IPS DF 6.9 (cell line): ENCODE data around the gene DNAH12.

Source experiments
- DNase-seq: peaks from one replicate; pipeline ENCODE4 v3.0.0-alpha.2; 2013; ENCODE audit warnings: low read depth, low spot score
- H3K27ac ChIP-seq: one replicate; pipeline ENCODE4 v1.5.1; 2013; ENCODE audit warnings: low read length, control low read depth
- H3K27me3 ChIP-seq: 2 replicates; pipeline ENCODE4 v1.6.1; 2013; ENCODE audit warnings: mild to moderate bottlenecking, low read length; ENCODE audit not compliant: control insufficient read depth, insufficient read depth
- H3K36me3 ChIP-seq: 2 replicates; pipeline ENCODE4 v1.6.1; 2013; ENCODE audit warnings: low read length; ENCODE audit not compliant: control insufficient read depth, insufficient read depth
- H3K4me1 ChIP-seq: 2 replicates; pipeline ENCODE4 v1.6.1; 2013; ENCODE audit warnings: low read length; ENCODE audit not compliant: control insufficient read depth, insufficient read depth
- H3K4me3 ChIP-seq: 2 replicates; pipeline ENCODE4 v1.5.1; 2013; ENCODE audit warnings: mild to moderate bottlenecking, low read length
- H3K9me3 ChIP-seq: 2 replicates; pipeline ENCODE4 v1.6.1; 2013; ENCODE audit warnings: low read length, inconsistent platforms; ENCODE audit not compliant: control insufficient read depth, insufficient read depth
- WGBS: extraction: QIAGEN DNeasy Blood & Tissue Kit; methylation state at CpG from one replicate; pipeline ENCODE4 v1.1.7; 2013; ENCODE audit warnings: mixed read lengths, missing lambda C conversion rate; ENCODE audit not compliant: insufficient read length, insufficient coverage; 5-methylcytosine and 5-hydroxymethylcytosine counted together

DNAH12 gene

GRCh38 chr3:57409471-57409870 is 134.7 kb downstream of the DNAH12 start:
- Histone ChIP-seq H3K36me3 (no peaks in the 10 kb centered on the region), H3K27me3 (no peaks in the 10 kb centered on the region), H3K9me3 (no peaks in the 10 kb centered on the region), H3K27ac (no peak overlapping the region), H3K4me3 (no peak overlapping the region), H3K4me1 (no peaks in the 10 kb centered on the region)
- no CpG with 5 or more reads among the region's 2 CpGs for WGBS
- no peak for DNase-seq

- Histone ChIP-seq H3K36me3 (no peaks in the 10 kb centered on the region), H3K4me1 (no peaks in the 10 kb centered on the region), H3K4me3 (no peak overlapping the region), H3K9me3 (no peaks in the 10 kb centered on the region), H3K27me3 (no peaks in the 10 kb centered on the region), H3K27ac (no peak overlapping the region)
- WGBS, result no CpG with 5 or more reads among the region's 5 CpGs
- no peak for DNase-seq
Measured at GRCh38 chr3:57402675-57403074, 141.5 kb downstream of the DNAH12 start.

- Histone ChIP-seq H3K4me1 (no peaks in the 10 kb centered on the region), H3K4me3 (no peak overlapping the region), H3K36me3 (no peaks in the 10 kb centered on the region), H3K27me3 (no peaks in the 10 kb centered on the region), H3K9me3 (no peaks in the 10 kb centered on the region), H3K27ac (no peak overlapping the region)
- DNase-seq, result peak; percentile 27
- no CpG with 5 or more reads among the region's 3 CpGs for WGBS
Measured at GRCh38 chr3:57397175-57398026, 146.7 kb downstream of the DNAH12 start.

GRCh38 chr3:57393977-57394376 is 150.2 kb downstream of the DNAH12 start:
- H3K9me3 ChIP-seq, result no peaks in the 10 kb centered on the region
- no peak overlapping the region for H3K4me3 ChIP-seq
- no CpG with 5 or more reads among the region's 3 CpGs for WGBS
- no peaks in the 10 kb centered on the region for H3K27me3 ChIP-seq
- H3K36me3 ChIP-seq, result no peaks in the 10 kb centered on the region
- H3K27ac ChIP-seq, result no peak overlapping the region
- no peaks in the 10 kb centered on the region for H3K4me1 ChIP-seq
- no peak for DNase-seq

- no peak overlapping the region for H3K4me3 ChIP-seq
- no peaks in the 10 kb centered on the region for H3K4me1 ChIP-seq
- no peak for DNase-seq
- H3K27ac ChIP-seq, result no peak overlapping the region
- no peaks in the 10 kb centered on the region for H3K27me3 ChIP-seq
- H3K9me3 ChIP-seq, result no peaks in the 10 kb centered on the region
- H3K36me3 ChIP-seq, result no peaks in the 10 kb centered on the region
- WGBS, result no CpG with 5 or more reads among the region's 5 CpGs
Measured at GRCh38 chr3:57391767-57392166, 152.4 kb downstream of the DNAH12 start.

GRCh38 chr3:57389271-57389670 is 154.9 kb downstream of the DNAH12 start:
- Histone ChIP-seq H3K4me3 (no peak overlapping the region), H3K36me3 (no peaks in the 10 kb centered on the region), H3K27ac (no peak overlapping the region), H3K9me3 (no peaks in the 10 kb centered on the region), H3K27me3 (no peaks in the 10 kb centered on the region), H3K4me1 (no peaks in the 10 kb centered on the region)
- DNase-seq, result no peak
- WGBS, result no CpG with 5 or more reads among the region's 2 CpGs

GRCh38 chr3:57386307-57386706 is 157.8 kb downstream of the DNAH12 start:
- no CpG with 5 or more reads among the region's 4 CpGs for WGBS
- H3K4me3 ChIP-seq, result no peak overlapping the region

GRCh38 chr3:57385498-57385897 is 158.6 kb downstream of the DNAH12 start:
- H3K4me3 ChIP-seq, result no peak overlapping the region

More at GRCh38 chr3:57386307-57386706, 157.8 kb downstream of the DNAH12 start:
- Histone ChIP-seq H3K27ac (no peak overlapping the region), H3K9me3 (no peaks in the 10 kb centered on the region), H3K4me1 (no peaks in the 10 kb centered on the region), H3K27me3 (no peaks in the 10 kb centered on the region), H3K36me3 (no peaks in the 10 kb centered on the region)
- no peak for DNase-seq

GRCh38 chr3:57383838-57384237 is 160.3 kb downstream of the DNAH12 start:
- Histone ChIP-seq H3K4me3 (no peak overlapping the region), H3K27me3 (no peaks in the 10 kb centered on the region), H3K27ac (no peak overlapping the region), H3K36me3 (no peaks in the 10 kb centered on the region), H3K4me1 (no peaks in the 10 kb centered on the region), H3K9me3 (no peaks in the 10 kb centered on the region)
- DNase-seq, result no peak
- no CpG with 5 or more reads among the region's 2 CpGs for WGBS

More at GRCh38 chr3:57385498-57385897, 158.6 kb downstream of the DNAH12 start:
- Histone ChIP-seq H3K9me3 (no peaks in the 10 kb centered on the region), H3K36me3 (no peaks in the 10 kb centered on the region), H3K27ac (no peak overlapping the region), H3K27me3 (no peaks in the 10 kb centered on the region), H3K4me1 (no peaks in the 10 kb centered on the region)
- no CpG with 5 or more reads among the region's 5 CpGs for WGBS
- DNase-seq, result no peak

GRCh38 chr3:57383406-57383805 is 160.7 kb downstream of the DNAH12 start:
- Histone ChIP-seq H3K4me3 (no peak overlapping the region), H3K9me3 (no peaks in the 10 kb centered on the region), H3K27me3 (no peaks in the 10 kb centered on the region), H3K27ac (no peak overlapping the region), H3K36me3 (no peaks in the 10 kb centered on the region), H3K4me1 (no peaks in the 10 kb centered on the region)
- no peak for DNase-seq
- WGBS, result no CpG with 5 or more reads among the region's 2 CpGs

- no CpG with 5 or more reads among the region's 2 CpGs for WGBS
- Histone ChIP-seq H3K27me3 (no peaks in the 10 kb centered on the region), H3K4me3 (no peak overlapping the region), H3K9me3 (no peaks in the 10 kb centered on the region), H3K4me1 (peaks cover 1% of the 10 kb centered on the region; the same call in 1 of the 2 replicates), H3K36me3 (no peaks in the 10 kb centered on the region), H3K27ac (no peak overlapping the region)
- DNase-seq, result no peak
Measured at GRCh38 chr3:57382933-57383332, 161.2 kb downstream of the DNAH12 start.
